ENCODE results near the gene SAMD4A.

The SAMD4A gene

DNA sequence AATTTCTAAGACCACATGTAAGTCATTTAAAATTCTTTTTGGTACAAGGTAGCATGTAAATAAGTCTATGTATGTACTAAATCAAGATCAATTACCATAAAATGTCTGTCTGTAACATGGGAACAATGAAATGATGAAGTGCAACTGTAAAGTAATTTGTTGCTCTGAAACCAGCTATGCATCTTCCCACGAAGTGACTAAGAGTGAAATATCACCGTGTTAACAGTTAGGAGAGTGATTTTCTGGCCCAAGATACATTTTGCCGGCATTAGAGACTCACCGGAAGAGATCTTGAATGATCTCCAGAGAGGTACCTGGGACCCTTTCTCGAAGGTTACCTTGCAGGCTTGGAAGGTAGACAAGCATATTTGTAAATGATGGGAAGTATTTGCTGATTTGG, 105.8 kb downstream of the SAMD4A start:
- no peak for DNase-seq
- H3K27me3 ChIP-seq, result no peaks in the 10 kb centered on the region
- peaks cover 10% of the 10 kb centered on the region for H3K4me1 ChIP-seq
- H3K9me3 ChIP-seq, result no peaks in the 10 kb centered on the region
- H3K4me3 ChIP-seq (ENCODE audit: low read depth, low read length), result no peak overlapping the region
- TF ChIP-seq, protein P1, sequence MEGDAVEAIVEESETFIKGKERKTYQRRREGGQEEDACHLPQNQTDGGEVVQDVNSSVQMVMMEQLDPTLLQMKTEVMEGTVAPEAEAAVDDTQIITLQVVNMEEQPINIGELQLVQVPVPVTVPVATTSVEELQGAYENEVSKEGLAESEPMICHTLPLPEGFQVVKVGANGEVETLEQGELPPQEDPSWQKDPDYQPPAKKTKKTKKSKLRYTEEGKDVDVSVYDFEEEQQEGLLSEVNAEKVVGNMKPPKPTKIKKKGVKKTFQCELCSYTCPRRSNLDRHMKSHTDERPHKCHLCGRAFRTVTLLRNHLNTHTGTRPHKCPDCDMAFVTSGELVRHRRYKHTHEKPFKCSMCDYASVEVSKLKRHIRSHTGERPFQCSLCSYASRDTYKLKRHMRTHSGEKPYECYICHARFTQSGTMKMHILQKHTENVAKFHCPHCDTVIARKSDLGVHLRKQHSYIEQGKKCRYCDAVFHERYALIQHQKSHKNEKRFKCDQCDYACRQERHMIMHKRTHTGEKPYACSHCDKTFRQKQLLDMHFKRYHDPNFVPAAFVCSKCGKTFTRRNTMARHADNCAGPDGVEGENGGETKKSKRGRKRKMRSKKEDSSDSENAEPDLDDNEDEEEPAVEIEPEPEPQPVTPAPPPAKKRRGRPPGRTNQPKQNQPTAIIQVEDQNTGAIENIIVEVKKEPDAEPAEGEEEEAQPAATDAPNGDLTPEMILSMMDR (IDR thresholded peaks at IDR 0.05; ENCODE audit: low read depth, low read length), result no peak
- no peaks in the 10 kb centered on the region for H3K36me3 ChIP-seq

DNA sequence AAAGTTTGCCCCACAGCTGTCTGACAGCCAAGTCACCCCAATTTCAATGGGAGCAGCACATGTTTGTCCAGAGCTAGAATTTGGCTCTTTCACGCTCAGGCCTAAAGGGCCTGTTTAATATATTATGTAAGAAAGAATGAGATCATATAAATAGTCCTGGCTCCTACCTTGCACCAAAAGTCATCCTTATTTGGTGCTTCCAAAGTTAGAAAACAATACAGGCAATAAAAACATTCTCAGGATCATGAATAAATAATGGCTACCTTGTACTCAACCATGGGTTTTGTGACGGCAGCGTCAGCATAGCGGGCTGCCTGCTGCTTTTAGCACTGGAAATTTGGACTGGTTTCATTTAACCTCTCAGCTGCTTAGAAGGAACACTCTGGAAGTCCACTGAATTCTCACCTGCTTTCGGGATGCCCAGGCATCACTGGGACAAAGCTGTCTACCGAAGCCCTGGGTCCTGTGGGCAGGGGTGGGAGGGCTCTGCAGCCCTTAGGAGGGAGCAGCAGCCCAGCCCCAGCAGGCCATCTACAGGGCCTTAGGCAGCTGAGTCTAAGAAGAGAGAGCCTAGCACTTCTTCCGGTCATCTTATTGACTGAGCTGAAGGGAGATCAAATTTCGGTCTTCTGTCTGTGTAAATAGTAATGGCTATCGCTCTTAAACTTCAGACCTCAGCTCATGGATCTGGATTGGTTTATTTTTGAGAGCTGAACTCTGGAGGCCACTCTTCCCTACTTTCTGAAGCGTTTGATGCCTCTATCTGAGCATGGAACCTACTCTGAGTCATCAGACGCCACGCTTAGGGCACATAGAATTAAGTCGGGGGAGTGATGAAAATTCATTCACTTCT, 106.5 kb downstream of the SAMD4A start:
- no peaks in the 10 kb centered on the region for H3K36me3 ChIP-seq
- peaks cover 10% of the 10 kb centered on the region for H3K4me1 ChIP-seq
- no peak for DNase-seq
- no peaks in the 10 kb centered on the region for H3K27me3 ChIP-seq
- H3K4me3 ChIP-seq (ENCODE audit: low read depth, low read length), result no peak overlapping the region
- no peaks in the 10 kb centered on the region for H3K9me3 ChIP-seq
- TF ChIP-seq, protein P1 (IDR thresholded peaks at IDR 0.05; ENCODE audit: low read depth, low read length), result no peak

DNA sequence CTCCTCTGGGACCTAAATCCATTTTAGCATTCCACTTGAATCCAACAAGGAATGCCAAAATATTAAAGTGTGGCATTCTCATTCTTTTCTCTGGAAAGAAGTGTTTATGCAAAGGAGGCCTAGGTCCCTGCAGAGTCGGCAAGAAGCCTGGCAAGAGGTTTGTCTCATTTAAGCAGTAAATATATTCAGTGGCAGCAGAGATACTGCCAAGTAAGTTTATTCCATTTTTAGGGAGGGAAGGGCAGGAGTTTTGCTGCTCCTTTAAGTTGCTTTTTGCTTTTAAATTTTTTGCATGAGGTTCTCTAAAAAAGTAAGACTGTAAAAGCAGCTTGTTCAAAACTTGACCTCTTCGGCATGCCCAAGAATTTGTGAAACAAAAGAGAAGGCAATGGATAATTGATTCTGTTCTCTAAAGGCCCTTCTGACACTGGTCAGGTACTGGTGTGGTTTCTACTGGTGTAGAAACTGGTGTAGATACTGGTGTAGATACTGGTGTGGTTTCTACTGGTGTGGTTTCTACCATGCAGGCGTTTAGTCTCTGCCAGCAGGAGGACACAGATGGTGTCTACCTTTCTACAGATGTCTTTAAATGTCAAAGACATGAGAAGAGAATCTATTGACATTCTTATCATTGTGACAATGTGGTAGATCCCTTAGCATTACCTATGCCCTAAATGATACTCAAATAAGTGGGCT, 107.3 kb downstream of the SAMD4A start:
- no peaks in the 10 kb centered on the region for H3K36me3 ChIP-seq
- TF ChIP-seq, protein P1 (IDR thresholded peaks at IDR 0.05; ENCODE audit: low read depth, low read length), result no peak
- H3K4me1 ChIP-seq, result peaks cover 10% of the 10 kb centered on the region
- no peak overlapping the region for H3K4me3 ChIP-seq (ENCODE audit: low read depth, low read length)
- no peak for DNase-seq
- no peaks in the 10 kb centered on the region for H3K27me3 ChIP-seq
- no peaks in the 10 kb centered on the region for H3K9me3 ChIP-seq

DNA sequence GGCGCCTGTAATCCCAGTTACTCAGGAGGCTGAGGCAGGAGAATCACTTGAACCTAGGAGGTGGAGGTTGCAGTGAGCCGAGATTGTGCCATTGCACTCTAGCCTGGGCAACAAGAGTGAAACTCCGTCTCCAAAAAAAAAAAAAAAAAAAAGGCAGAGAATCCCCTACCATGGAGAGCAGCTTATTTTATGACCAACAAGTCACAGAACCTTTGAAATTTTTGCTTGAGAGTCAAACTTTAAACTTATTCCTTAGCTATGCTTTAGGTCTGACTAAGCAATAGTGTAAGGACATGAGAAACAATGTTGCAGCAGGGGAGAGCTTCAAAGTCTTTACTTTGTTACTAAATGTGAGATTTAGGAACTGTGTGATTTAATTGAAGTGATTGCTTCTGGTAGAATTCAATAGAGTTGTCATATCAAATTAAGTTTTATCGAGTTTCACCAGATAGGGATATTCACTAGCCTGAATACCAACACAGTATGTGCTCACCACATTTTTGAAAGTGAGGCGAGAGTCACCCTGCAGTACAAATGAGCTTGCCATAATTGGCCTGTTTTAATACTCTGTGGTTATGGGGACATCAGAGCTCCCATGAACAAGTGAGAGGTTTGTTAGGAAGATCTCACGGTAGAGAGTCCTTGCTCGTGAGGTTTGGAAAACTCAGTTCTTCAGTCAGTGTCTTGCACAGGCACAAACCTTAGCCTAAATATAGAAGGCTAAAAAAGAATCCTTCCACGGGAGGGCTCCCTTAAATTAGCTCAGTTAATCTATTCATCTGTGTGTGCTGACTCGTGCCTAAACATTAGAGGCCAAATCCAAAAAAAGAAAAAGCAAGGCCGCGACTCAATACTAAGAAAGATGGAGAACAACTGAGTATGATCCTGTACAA, 108.6 kb downstream of the SAMD4A start:
- Histone ChIP-seq H3K4me1 (peaks cover 10% of the 10 kb centered on the region), H3K9me3 (no peaks in the 10 kb centered on the region), H3K36me3 (no peaks in the 10 kb centered on the region), H3K4me3 (ENCODE audit: low read depth, low read length) (no peak overlapping the region), H3K27me3 (no peaks in the 10 kb centered on the region)
- TF ChIP-seq, protein P1 (IDR thresholded peaks at IDR 0.05; ENCODE audit: low read depth, low read length), result no peak
- no peak for DNase-seq

DNA sequence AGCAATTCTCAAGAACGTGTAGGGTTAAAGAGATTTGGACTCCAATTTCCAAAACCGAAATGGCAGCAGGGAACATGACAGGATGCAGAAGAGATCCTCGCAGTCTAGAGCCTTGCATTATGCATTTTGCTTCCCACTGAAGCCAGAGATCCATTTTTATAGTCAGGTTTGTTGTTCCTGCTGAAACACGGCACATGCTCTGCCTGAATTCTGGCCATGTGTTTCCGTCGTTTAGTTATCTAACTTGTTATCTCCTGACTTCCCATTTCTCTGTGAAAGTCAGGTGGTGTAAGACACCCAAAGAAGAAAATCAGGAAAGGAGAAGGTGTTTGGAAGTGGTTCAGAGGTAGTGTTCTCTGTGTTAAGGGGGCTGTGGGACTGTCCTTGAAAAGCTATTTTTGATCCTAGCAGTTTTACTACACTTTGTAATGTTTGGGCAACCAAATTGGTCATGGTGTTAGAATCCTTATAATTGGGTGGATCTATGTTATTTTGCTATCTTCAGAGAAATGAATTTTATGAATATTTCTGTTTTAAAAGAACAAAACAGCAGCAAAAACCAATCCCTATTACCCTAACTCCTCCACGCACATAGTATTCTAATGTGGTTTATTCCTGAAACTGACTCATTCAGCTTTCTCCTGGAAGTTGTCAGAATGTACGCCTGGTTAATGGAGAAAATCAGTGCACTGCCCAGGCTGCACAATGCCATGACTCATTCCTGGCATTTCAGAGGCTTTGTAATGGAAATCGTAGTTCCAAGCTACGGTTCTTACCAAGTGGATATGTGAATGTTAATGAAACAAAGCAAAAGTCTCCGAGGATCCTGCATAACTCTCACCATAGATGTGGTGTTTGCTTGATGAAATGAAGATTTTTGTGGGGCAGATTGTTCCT, 110.1 kb downstream of the SAMD4A start:
- H3K27me3 ChIP-seq, result no peaks in the 10 kb centered on the region
- H3K36me3 ChIP-seq, result no peaks in the 10 kb centered on the region
- H3K9me3 ChIP-seq, result no peaks in the 10 kb centered on the region
- no peak overlapping the region for H3K4me3 ChIP-seq (ENCODE audit: low read depth, low read length)
- H3K4me1 ChIP-seq, result peaks cover 17% of the 10 kb centered on the region
- no peak for DNase-seq
- TF ChIP-seq, protein P1 (IDR thresholded peaks at IDR 0.05; ENCODE audit: low read depth, low read length), result no peak
